Stimulated activated CD8-positive, alpha-beta memory T cell treated with anti-CD3 and anti-CD28 coated beads, Interleukin-7, amount 100 ng/mL, for 24 hours (primary cell): Measurements from ENCODE around the gene DSCAML1.

ENCODE experiments used
- DNase-seq: peaks from one replicate; pipeline ENCODE4 v3.0.0-alpha.2; 2020; ENCODE audit warnings: low read depth

The DSCAML1 gene

GRCh38 chr11:117396970-117397369 lies 400.0 kb downstream of the DSCAML1 start:
- no peak for DNase-seq

- DNase-seq: no peak
These were observed 401.5 kb downstream of the DSCAML1 start for GRCh38 chr11:117395476-117395875.

- no peak for DNase-seq
These were observed 402.6 kb downstream of the DSCAML1 start for GRCh38 chr11:117394221-117394925.

GRCh38 chr11:117392979-117393378 lies 404.0 kb downstream of the DSCAML1 start:
- no peak for DNase-seq

- DNase-seq: no peak
These were observed 404.9 kb downstream of the DSCAML1 start for GRCh38 chr11:117392001-117392690.

- no peak for DNase-seq
These were observed 405.8 kb downstream of the DSCAML1 start for GRCh38 chr11:117391181-117391580.

- DNase-seq: no peak
These were observed 406.3 kb downstream of the DSCAML1 start for GRCh38 chr11:117390743-117391142.

- DNase-seq: no peak
These were observed 408.8 kb downstream of the DSCAML1 start for GRCh38 chr11:117387992-117388755.

- DNase-seq: no peak
These were observed 411.1 kb downstream of the DSCAML1 start for GRCh38 chr11:117385906-117386305.

GRCh38 chr11:117385471-117385870 lies 411.5 kb downstream of the DSCAML1 start:
- no peak for DNase-seq

GRCh38 chr11:117384045-117384444 lies 413.0 kb downstream of the DSCAML1 start:
- no peak for DNase-seq

GRCh38 chr11:117382746-117383145 lies 414.3 kb downstream of the DSCAML1 start:
- no peak for DNase-seq

GRCh38 chr11:117381481-117382387 lies 415.3 kb downstream of the DSCAML1 start:
- no peak for DNase-seq

GRCh38 chr11:117380676-117381075 lies 416.3 kb downstream of the DSCAML1 start:
- DNase-seq: no peak

- DNase-seq: no peak
These were observed 417.8 kb downstream of the DSCAML1 start for GRCh38 chr11:117378976-117379865.
